Esophagus muscularis mucosa (tissue), 4 donors: ENCODE results near the gene ATXN2.

ENCODE experiments used
- EP300 ChIP-seq: sonication (generic); formaldehyde crosslinking; IDR thresholded peaks from one replicate; pipeline ENCODE4 v1.6.1; 2017; ENCODE audit warnings: antibody characterized with exemption
- POLR2AphosphoS5 ChIP-seq, 2 donors: sonication (generic); formaldehyde crosslinking; IDR thresholded peaks; one replicate each; pipeline ENCODE4 v1.6.1; 2017; ENCODE audit warnings: antibody characterized with exemption in 2 of 2
- TF ChIP-seq, protein P1 (sequence below), 3 experiments: fragments of 200-600 bp in 2 of 3; fragments of 450-650 bp in 1 of 3; sonication (generic) in 2 of 3; IDR thresholded peaks; one replicate each; pipeline ENCODE4 v1.5.1; 2017 to 2019; ENCODE audit warnings: antibody characterized with exemption in 3 of 3, mild to moderate bottlenecking in 2 of 3, moderate library complexity in 1 of 3

DNA sequence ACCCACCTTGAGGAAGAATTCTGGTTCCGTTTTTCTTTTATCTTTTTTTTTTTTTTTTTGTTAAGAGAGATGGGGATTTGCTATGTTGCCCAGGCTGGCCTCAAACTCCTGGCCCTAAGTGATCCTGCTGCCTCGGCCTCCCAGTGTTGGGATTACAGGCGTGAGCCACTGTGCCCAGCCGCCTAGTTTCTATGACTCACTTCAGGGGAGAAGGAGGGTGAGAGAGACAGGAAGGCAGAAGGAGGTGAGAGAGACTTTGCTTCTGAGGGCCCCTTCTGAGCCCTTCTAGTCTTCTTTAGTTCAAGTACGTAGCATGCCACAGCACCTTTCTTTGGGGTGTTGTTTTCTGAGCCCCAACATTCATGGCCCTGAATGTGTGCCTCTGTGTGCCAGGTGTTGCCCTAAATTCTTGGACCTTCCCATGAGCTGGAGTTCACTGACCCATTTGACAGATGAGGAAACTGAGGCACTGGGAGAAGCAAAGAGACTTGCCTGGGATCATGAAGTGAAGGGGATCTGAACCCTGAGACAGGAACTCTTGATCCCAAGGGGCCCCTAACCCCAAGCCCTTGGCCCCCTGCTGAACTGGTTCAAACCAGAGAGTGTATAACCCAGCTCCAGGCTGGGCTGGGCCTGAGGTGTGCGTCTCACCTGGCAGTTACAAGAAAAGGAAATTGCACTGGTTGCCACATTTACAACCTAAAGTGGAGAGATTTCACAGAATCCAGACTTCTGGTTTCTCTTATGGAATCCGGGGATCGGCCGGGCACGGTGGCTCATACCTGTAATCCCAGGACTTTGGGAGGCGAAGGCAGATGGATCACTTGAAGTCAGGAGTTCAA is 172.6 kb downstream of the ATXN2 start:
- TF ChIP-seq POLR2AphosphoS5 (IDR thresholded peaks at IDR 0.05) (no peak), EP300 (no peak)
- TF ChIP-seq, protein P1, sequence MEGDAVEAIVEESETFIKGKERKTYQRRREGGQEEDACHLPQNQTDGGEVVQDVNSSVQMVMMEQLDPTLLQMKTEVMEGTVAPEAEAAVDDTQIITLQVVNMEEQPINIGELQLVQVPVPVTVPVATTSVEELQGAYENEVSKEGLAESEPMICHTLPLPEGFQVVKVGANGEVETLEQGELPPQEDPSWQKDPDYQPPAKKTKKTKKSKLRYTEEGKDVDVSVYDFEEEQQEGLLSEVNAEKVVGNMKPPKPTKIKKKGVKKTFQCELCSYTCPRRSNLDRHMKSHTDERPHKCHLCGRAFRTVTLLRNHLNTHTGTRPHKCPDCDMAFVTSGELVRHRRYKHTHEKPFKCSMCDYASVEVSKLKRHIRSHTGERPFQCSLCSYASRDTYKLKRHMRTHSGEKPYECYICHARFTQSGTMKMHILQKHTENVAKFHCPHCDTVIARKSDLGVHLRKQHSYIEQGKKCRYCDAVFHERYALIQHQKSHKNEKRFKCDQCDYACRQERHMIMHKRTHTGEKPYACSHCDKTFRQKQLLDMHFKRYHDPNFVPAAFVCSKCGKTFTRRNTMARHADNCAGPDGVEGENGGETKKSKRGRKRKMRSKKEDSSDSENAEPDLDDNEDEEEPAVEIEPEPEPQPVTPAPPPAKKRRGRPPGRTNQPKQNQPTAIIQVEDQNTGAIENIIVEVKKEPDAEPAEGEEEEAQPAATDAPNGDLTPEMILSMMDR (IDR thresholded peaks at IDR 0.05), result no peak
